Adipocyte (in vitro differentiated cells): ENCODE results near the gene UGT1A10.
"Not testable (repeated sequence)": the region's sequence is repeated elsewhere in the genome, so short reads cannot be mapped to it uniquely, and the experiment has no call there.

Experiments
- DNase-seq: peaks from one replicate; pipeline ENCODE4 v3.0.0-alpha.2; 2015; ENCODE audit warnings: low read depth
- H3K27me3 ChIP-seq: replicated peaks from 2 replicates; pipeline ENCODE4 v1.7.0; 2013; ENCODE audit warnings: mild to moderate bottlenecking, low read length, moderate library complexity; ENCODE audit not compliant: control insufficient read depth, insufficient read depth
- H3K36me3 ChIP-seq: 2 replicates; pipeline ENCODE4 v1.7.0; 2013; ENCODE audit warnings: low read length, mild to moderate bottlenecking, moderate library complexity; ENCODE audit not compliant: control insufficient read depth, insufficient read depth, severe bottlenecking
- H3K4me1 ChIP-seq: 2 replicates; pipeline ENCODE4 v1.7.0; 2013; ENCODE audit warnings: mild to moderate bottlenecking, low read length, moderate library complexity; ENCODE audit not compliant: control insufficient read depth, insufficient read depth
- H3K4me3 ChIP-seq: 2 replicates; pipeline ENCODE4 v1.7.0; 2013; ENCODE audit warnings: mild to moderate bottlenecking, low read length, moderate library complexity
- H3K9ac ChIP-seq: 2 replicates; pipeline ENCODE4 v1.7.0; 2013; ENCODE audit warnings: mild to moderate bottlenecking, low read length, moderate library complexity
- H3K9me3 ChIP-seq: 2 replicates; pipeline ENCODE4 v1.7.0; 2013; ENCODE audit warnings: mild to moderate bottlenecking, low read length, moderate library complexity; ENCODE audit not compliant: control insufficient read depth

Gene UGT1A10

GRCh38 chr2:233617476-233617875 is 18.8 kb upstream of the UGT1A10 start, which contains the start of gene UGT1A8:
TSS of gene UGT1A8 (plus strand) at chr2:233617633. CDS start at chr2:233617708, 75 bp downstream.
- not testable (repeated sequence) for H3K4me3 ChIP-seq, H3K9me3 ChIP-seq, H3K27me3 ChIP-seq, H3K9ac ChIP-seq, H3K36me3 ChIP-seq, DNase-seq, H3K4me1 ChIP-seq

GRCh38 chr2:233620204-233620603 is 16.0 kb upstream of the UGT1A10 start:
- no peaks in the 10 kb centered on the region for H3K4me1 ChIP-seq

GRCh38 chr2:233621863-233622262 is 14.4 kb upstream of the UGT1A10 start:
- not testable (repeated sequence) for H3K9me3 ChIP-seq, H3K27me3 ChIP-seq, DNase-seq, H3K4me1 ChIP-seq, H3K4me3 ChIP-seq, H3K36me3 ChIP-seq, H3K9ac ChIP-seq

More at GRCh38 chr2:233620204-233620603, 16.0 kb upstream of the UGT1A10 start:
- DNase-seq: no peak
- H3K9ac ChIP-seq: no peak overlapping the region
- H3K27me3 ChIP-seq: no peaks in the 10 kb centered on the region
- H3K9me3 ChIP-seq: no peaks in the 10 kb centered on the region
- H3K4me3 ChIP-seq: no peak overlapping the region
- H3K36me3 ChIP-seq: no peaks in the 10 kb centered on the region

- DNase-seq: no peak
- no peak overlapping the region for H3K4me3 ChIP-seq
- no peaks in the 10 kb centered on the region for H3K4me1 ChIP-seq
- H3K36me3 ChIP-seq: no peaks in the 10 kb centered on the region
- H3K9me3 ChIP-seq: peaks cover 20% of the 10 kb centered on the region
- H3K27me3 ChIP-seq: no peaks in the 10 kb centered on the region
- no peak overlapping the region for H3K9ac ChIP-seq
Observed at GRCh38 chr2:233627331-233628025, 8.8 kb upstream of the UGT1A10 start.

GRCh38 chr2:233638836-233639235 is 2.6 kb downstream of the UGT1A10 start:
- DNase-seq: no peak
- peaks cover 8% of the 10 kb centered on the region for H3K9me3 ChIP-seq

GRCh38 chr2:233639860-233640259 is 3.6 kb downstream of the UGT1A10 start:
- Histone ChIP-seq H3K9ac (no peak overlapping the region), H3K27me3 (no peaks in the 10 kb centered on the region), H3K4me1 (no peaks in the 10 kb centered on the region), H3K36me3 (no peaks in the 10 kb centered on the region), H3K4me3 (no peak overlapping the region), H3K9me3 (peaks cover 8% of the 10 kb centered on the region)
- DNase-seq: no peak

More at GRCh38 chr2:233638836-233639235, 2.6 kb downstream of the UGT1A10 start:
- Histone ChIP-seq H3K36me3 (no peaks in the 10 kb centered on the region), H3K9ac (no peak overlapping the region), H3K27me3 (no peaks in the 10 kb centered on the region), H3K4me1 (no peaks in the 10 kb centered on the region), H3K4me3 (no peak overlapping the region)

- H3K4me3 ChIP-seq: no peak overlapping the region
- H3K36me3 ChIP-seq: no peaks in the 10 kb centered on the region
- no peak for DNase-seq
Observed at GRCh38 chr2:233643128-233643527, 6.9 kb downstream of the UGT1A10 start.

GRCh38 chr2:233646033-233646432 is 9.8 kb downstream of the UGT1A10 start:
- H3K36me3 ChIP-seq, H3K27me3 ChIP-seq, H3K4me3 ChIP-seq, H3K9ac ChIP-seq, DNase-seq, H3K4me1 ChIP-seq: not testable (repeated sequence)
- H3K9me3 ChIP-seq: peaks cover 18% of the 10 kb centered on the region

More at GRCh38 chr2:233643128-233643527, 6.9 kb downstream of the UGT1A10 start:
- no peaks in the 10 kb centered on the region for H3K27me3 ChIP-seq
- H3K9ac ChIP-seq: no peak overlapping the region
- peaks cover 18% of the 10 kb centered on the region for H3K9me3 ChIP-seq
- H3K4me1 ChIP-seq: no peaks in the 10 kb centered on the region

GRCh38 chr2:233650981-233651380 is 14.7 kb downstream of the UGT1A10 start:
- H3K9ac ChIP-seq: no peak overlapping the region
- H3K4me3 ChIP-seq: no peak overlapping the region
- H3K36me3 ChIP-seq: no peaks in the 10 kb centered on the region
- H3K9me3 ChIP-seq: peaks cover 8% of the 10 kb centered on the region
- H3K27me3 ChIP-seq: no peaks in the 10 kb centered on the region
- no peaks in the 10 kb centered on the region for H3K4me1 ChIP-seq
- DNase-seq: no peak

- Histone ChIP-seq H3K9ac (no peak overlapping the region), H3K4me3 (no peak overlapping the region), H3K4me1 (no peaks in the 10 kb centered on the region), H3K36me3 (no peaks in the 10 kb centered on the region), H3K27me3 (no peaks in the 10 kb centered on the region), H3K9me3 (peaks cover 6% of the 10 kb centered on the region)
- no peak for DNase-seq
Observed at GRCh38 chr2:233651430-233651829, 15.2 kb downstream of the UGT1A10 start.

GRCh38 chr2:233654501-233654900 is 18.3 kb downstream of the UGT1A10 start:
- Histone ChIP-seq H3K9ac (no peak overlapping the region), H3K4me3 (no peak overlapping the region), H3K36me3 (no peaks in the 10 kb centered on the region), H3K27me3 (peaks cover 3% of the 10 kb centered on the region), H3K4me1 (no peaks in the 10 kb centered on the region), H3K9me3 (no peaks in the 10 kb centered on the region)
- DNase-seq: no peak

GRCh38 chr2:233655043-233655442 is 18.8 kb downstream of the UGT1A10 start:
- Histone ChIP-seq H3K36me3 (no peaks in the 10 kb centered on the region), H3K4me3 (no peak overlapping the region), H3K27me3 (peaks cover 3% of the 10 kb centered on the region), H3K4me1 (no peaks in the 10 kb centered on the region), H3K9me3 (no peaks in the 10 kb centered on the region), H3K9ac (no peak overlapping the region)
- no peak for DNase-seq
